ENCODE results near the gene FRS2. TPM values are rescaled to one million over a fixed set of nuclear protein-coding genes. Genes with fewer than 3 reads are reported as not detected.

The FRS2 gene
- total RNA-seq, 4 donors from 2014 or later = 35.2 to 60.7 (median 48.6) TPM

DNA sequence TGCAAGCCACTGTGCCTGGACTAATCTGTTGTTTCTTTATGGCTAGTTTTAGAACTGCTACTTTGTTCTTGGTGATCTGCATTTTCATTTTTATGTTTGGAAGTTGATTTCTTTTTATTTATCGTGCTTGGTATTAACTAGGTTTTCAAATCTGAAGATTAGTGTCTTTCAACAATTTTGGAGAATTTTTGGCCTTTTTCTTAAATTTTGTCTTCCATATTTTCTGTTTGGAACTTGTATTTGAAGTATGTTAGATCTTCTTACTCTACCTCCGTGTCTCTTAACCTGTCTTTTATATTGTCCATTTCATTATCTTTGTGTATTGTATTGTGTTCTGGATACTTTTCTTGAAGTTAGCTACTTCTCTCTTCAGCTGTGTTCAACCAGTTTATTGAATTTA is 9.5 kb downstream of the FRS2 start:
- Histone ChIP-seq H3K4me1 (peaks cover 32% of the 10 kb centered on the region), H3K36me3 (no peaks in the 10 kb centered on the region), H3K4me3 (no peak overlapping the region), H3K27ac (no peak overlapping the region), H3K9me3 (no peaks in the 10 kb centered on the region), H3K27me3 (no peaks in the 10 kb centered on the region)
- 92% methylated on average over 2 of the region's 2 CpGs for WGBS
- no peak for TF ChIP-seq POLR2AphosphoS5 (IDR thresholded peaks at IDR 0.05)
- TF ChIP-seq POLR2A (IDR thresholded peaks at IDR 0.05) = no peak
- TF ChIP-seq, protein P1, sequence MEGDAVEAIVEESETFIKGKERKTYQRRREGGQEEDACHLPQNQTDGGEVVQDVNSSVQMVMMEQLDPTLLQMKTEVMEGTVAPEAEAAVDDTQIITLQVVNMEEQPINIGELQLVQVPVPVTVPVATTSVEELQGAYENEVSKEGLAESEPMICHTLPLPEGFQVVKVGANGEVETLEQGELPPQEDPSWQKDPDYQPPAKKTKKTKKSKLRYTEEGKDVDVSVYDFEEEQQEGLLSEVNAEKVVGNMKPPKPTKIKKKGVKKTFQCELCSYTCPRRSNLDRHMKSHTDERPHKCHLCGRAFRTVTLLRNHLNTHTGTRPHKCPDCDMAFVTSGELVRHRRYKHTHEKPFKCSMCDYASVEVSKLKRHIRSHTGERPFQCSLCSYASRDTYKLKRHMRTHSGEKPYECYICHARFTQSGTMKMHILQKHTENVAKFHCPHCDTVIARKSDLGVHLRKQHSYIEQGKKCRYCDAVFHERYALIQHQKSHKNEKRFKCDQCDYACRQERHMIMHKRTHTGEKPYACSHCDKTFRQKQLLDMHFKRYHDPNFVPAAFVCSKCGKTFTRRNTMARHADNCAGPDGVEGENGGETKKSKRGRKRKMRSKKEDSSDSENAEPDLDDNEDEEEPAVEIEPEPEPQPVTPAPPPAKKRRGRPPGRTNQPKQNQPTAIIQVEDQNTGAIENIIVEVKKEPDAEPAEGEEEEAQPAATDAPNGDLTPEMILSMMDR (IDR thresholded peaks at IDR 0.05) = no peak
- no peak for TF ChIP-seq EP300 (IDR thresholded peaks at IDR 0.05)
- DNase-seq (ENCODE audit: low spot score in 2 of 2) = no peak

DNA sequence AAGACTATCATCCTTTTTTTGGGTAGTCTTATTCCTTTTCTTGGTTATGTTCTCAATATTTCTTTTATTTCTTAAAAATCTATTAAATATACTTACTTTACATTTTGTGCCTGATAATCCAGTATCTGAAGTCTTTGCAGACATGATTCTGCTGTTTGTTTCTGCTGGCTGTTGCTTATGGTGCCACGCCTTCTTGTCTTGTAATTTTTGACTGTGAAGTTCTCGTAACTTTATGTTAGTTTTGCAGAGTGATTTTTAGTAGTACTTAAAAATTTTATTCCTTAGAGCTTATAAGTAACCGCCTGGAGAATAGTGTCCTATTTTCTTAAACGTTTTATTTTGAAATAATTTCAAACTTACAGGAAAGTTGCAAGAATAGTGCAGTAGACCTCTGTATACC is 10.5 kb downstream of the FRS2 start:
- DNase-seq (ENCODE audit: low spot score in 2 of 2) = no peak
- peaks cover 23% of the 10 kb centered on the region for H3K4me1 ChIP-seq
- H3K27me3 ChIP-seq = no peaks in the 10 kb centered on the region
- H3K27ac ChIP-seq = no peak overlapping the region
- TF ChIP-seq POLR2A (IDR thresholded peaks at IDR 0.05) (no peak), POLR2AphosphoS5 (IDR thresholded peaks at IDR 0.05) (no peak), EP300 (IDR thresholded peaks at IDR 0.05) (no peak)
- TF ChIP-seq, protein P1 (IDR thresholded peaks at IDR 0.05) = no peak
- WGBS = 94% methylated on average over 4 of the region's 4 CpGs
- no peak overlapping the region for H3K4me3 ChIP-seq
- no peaks in the 10 kb centered on the region for H3K36me3 ChIP-seq
- no peaks in the 10 kb centered on the region for H3K9me3 ChIP-seq

DNA sequence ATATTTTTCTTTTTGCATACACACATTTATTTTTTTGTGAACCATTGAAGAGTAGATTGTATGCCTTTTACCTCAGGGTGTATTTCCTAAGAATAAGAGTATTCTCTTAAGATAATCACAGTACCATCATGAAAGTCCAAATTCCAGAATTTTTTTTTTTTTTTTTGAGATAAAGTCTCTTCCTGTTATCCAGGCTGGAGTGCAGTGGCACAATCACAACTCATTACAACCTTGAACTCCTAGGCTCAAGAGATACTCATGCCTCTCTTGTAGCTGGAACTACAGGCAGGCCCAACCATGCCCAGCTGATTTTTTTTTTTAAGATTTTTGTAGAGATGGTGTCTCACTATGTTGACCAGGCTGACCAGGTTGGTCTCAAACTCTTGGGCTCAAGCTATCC is 10.9 kb downstream of the FRS2 start:
- Histone ChIP-seq H3K4me3 (no peak overlapping the region), H3K4me1 (peaks cover 18% of the 10 kb centered on the region), H3K36me3 (no peaks in the 10 kb centered on the region), H3K9me3 (no peaks in the 10 kb centered on the region), H3K27ac (no peak overlapping the region), H3K27me3 (no peaks in the 10 kb centered on the region)
- TF ChIP-seq EP300 (IDR thresholded peaks at IDR 0.05) (no peak), POLR2A (IDR thresholded peaks at IDR 0.05) (no peak), POLR2AphosphoS5 (IDR thresholded peaks at IDR 0.05) (no peak)
- TF ChIP-seq, protein P1 (IDR thresholded peaks at IDR 0.05) = no peak
- DNase-seq (ENCODE audit: low spot score in 2 of 2) = no peak

DNA sequence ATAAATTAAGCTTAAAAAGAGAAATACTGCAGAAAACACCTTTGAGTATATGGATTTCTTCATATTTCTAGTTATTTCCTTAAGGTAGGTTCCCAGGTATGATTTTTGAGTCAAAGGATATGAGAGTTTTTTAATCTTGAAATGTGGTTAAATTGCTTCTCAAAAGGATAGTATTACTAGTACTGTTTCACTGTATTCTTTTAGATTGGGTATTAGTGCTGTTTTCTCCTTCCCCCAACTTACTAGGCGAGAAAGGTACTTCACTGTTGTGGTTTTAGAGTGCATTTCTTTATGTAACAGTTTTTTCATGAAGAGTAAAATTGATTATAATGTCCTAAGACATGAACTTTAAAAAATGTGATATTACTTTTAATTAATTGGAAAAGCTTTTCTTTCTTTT is 13.5 kb downstream of the FRS2 start:
- peaks cover 10% of the 10 kb centered on the region for H3K4me1 ChIP-seq
- 96% methylated on average over 1 of the region's 1 CpG for WGBS
- H3K4me3 ChIP-seq = no peak overlapping the region
- H3K36me3 ChIP-seq = no peaks in the 10 kb centered on the region
- DNase-seq (ENCODE audit: low spot score in 2 of 2) = no peak
- TF ChIP-seq, protein P1 (IDR thresholded peaks at IDR 0.05) = no peak
- TF ChIP-seq POLR2AphosphoS5 (IDR thresholded peaks at IDR 0.05) (no peak), EP300 (IDR thresholded peaks at IDR 0.05) (no peak), POLR2A (IDR thresholded peaks at IDR 0.05) (no peak)
- no peak overlapping the region for H3K27ac ChIP-seq
- no peaks in the 10 kb centered on the region for H3K27me3 ChIP-seq
- H3K9me3 ChIP-seq = no peaks in the 10 kb centered on the region

DNA sequence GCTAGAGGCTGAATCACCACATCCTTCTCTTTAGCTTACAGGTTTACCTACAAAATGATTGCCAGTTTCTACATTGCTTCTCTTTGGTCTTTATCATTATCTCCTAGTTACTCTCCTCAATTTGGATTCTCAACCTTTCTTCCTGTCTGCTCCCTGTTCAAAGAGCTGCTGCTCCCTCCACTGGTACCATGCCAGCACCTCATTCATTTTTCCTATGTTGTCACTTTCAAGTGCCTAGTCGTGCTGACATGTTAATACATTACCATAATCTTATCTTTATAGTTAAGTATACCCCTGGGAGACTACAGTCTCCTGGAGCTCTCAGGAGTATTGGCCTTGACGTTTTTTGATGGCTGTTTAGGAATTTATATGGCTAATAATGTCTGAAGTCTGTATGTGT is 14.2 kb downstream of the FRS2 start:
- H3K27me3 ChIP-seq = no peaks in the 10 kb centered on the region

More for the DNA sequence above, 14.2 kb downstream of the FRS2 start:
- DNase-seq (ENCODE audit: low spot score in 2 of 2) = no peak
- peaks cover 10% of the 10 kb centered on the region for H3K4me1 ChIP-seq
- no peak overlapping the region for H3K4me3 ChIP-seq
- H3K27ac ChIP-seq = no peak overlapping the region
- 26% methylated on average over 2 of the region's 2 CpGs for WGBS
- no peaks in the 10 kb centered on the region for H3K9me3 ChIP-seq
- TF ChIP-seq, protein P1 (IDR thresholded peaks at IDR 0.05) = no peak
- TF ChIP-seq EP300 (IDR thresholded peaks at IDR 0.05) (no peak), POLR2A (IDR thresholded peaks at IDR 0.05) (no peak), POLR2AphosphoS5 (IDR thresholded peaks at IDR 0.05) (no peak)
- no peaks in the 10 kb centered on the region for H3K36me3 ChIP-seq

Measured in suprapubic skin (tissue), 4 donors.